Measurements from ENCODE around the gene SHF. TPM values are rescaled to one million over a fixed set of nuclear protein-coding genes. Genes with fewer than 3 reads are reported as not detected.
A peak's percentile ranks its signal among the peaks of the same experiment; 100 is the strongest.
"Not testable (repeated sequence)": the region's sequence is repeated elsewhere in the genome, so short reads cannot be mapped to it uniquely, and the experiment has no call there.

SHF gene
- total RNA-seq, 1 experiment from 2014 or later: 21.7 TPM

- no peaks in the 10 kb centered on the region for H3K9me3 Mint-ChIP-seq
- no peak overlapping the region for H3K4ac ChIP-seq (ENCODE audit: low read depth, low read length)
- H3K56ac ChIP-seq (ENCODE audit: insufficient read length, low read depth, low read length): no peak overlapping the region
- no peaks in the 10 kb centered on the region for H3K79me1 ChIP-seq (ENCODE audit: insufficient read depth, low read depth, low read length, poor library complexity, severe bottlenecking)
- H3K4me3 Mint-ChIP-seq: peak overlapping the region; percentile 43 to 66; a peak in 4 of 5 replicates
- peak; percentile 60 for DNase-seq
- H3K4me1 ChIP-seq (ENCODE audit: insufficient read depth, low read length): no peaks in the 10 kb centered on the region; the same call in 1 of the 2 replicates
- H3K27me3 Mint-ChIP-seq (ENCODE audit: low read depth): peaks cover 60% of the 10 kb centered on the region
- peaks cover 46% of the 10 kb centered on the region for H3K27me3 ChIP-seq (ENCODE audit: insufficient read depth, low read length)
- H2BK20ac ChIP-seq (ENCODE audit: low read depth, low read length, poor library complexity, severe bottlenecking): no peak overlapping the region
- H3K79me2 ChIP-seq (ENCODE audit: insufficient read depth, low read length): no peaks in the 10 kb centered on the region
- no peak overlapping the region for H4K8ac ChIP-seq (replicated peaks; ENCODE audit: insufficient read length, low read depth, low read length)
- H3K23me2 ChIP-seq (ENCODE audit: insufficient read length, low read depth, low read length, poor library complexity, severe bottlenecking): no peaks in the 10 kb centered on the region
- no peak overlapping the region for H2AK5ac ChIP-seq (ENCODE audit: insufficient read length, low read length)
- no peak overlapping the region for H4K91ac ChIP-seq (ENCODE audit: insufficient read length, low read depth, low read length)
- no peak overlapping the region for H2AFZ ChIP-seq (ENCODE audit: low read length)
- H3K36me3 Mint-ChIP-seq (ENCODE audit: insufficient read depth in 1 of 3, low read depth in 3 of 3): peaks cover 0 to 1% (median 0%) of the 10 kb centered on the region in 3 experiments; a peak in 1 of 7 replicates
- no peaks in the 10 kb centered on the region for H3K9me3 ChIP-seq (ENCODE audit: control insufficient read depth, low read depth, low read length)
- no peak overlapping the region for H2BK120ac ChIP-seq (ENCODE audit: low read depth, low read length, poor library complexity, severe bottlenecking)
- no peak overlapping the region for H3T11ph ChIP-seq (ENCODE audit: low read length)
- no CpG with 5 or more reads among the region's 10 CpGs for WGBS (ENCODE audit: extremely low coverage, insufficient read length, low lambda C conversion rate)
- H4K20me1 ChIP-seq (ENCODE audit: control insufficient read depth, insufficient read depth, insufficient read length): no peaks in the 10 kb centered on the region
- peak; percentile 56 for TF ChIP-seq CTCF (conservative IDR thresholded peaks at IDR 0.05)
- H3K14ac ChIP-seq (ENCODE audit: insufficient read depth, low read length): no peak overlapping the region
- no peak overlapping the region for H2BK12ac ChIP-seq (ENCODE audit: insufficient read length, low read depth, low read length)
- no peak overlapping the region for H2BK5ac ChIP-seq (ENCODE audit: insufficient read length, low read length)
- H3K4me1 Mint-ChIP-seq: peaks cover 7 to 11% of the 10 kb centered on the region in 2 experiments; a peak in 3 of 4 replicates
- H3K27ac ChIP-seq (ENCODE audit: insufficient read length, low read depth, low read length): no peak overlapping the region
- H3K9ac ChIP-seq (ENCODE audit: extremely low read depth, insufficient read length, low read length): no peak overlapping the region
- peak overlapping the region; percentile 50 for H3K4me2 ChIP-seq (ENCODE audit: insufficient read depth, insufficient read length, low read length)
- H3K18ac ChIP-seq (ENCODE audit: insufficient read length, low read depth, low read length): no peak overlapping the region
- no peak overlapping the region for H2BK15ac ChIP-seq (ENCODE audit: low read depth, low read length)
- no peak overlapping the region for H3K27ac Mint-ChIP-seq
- H3K23ac ChIP-seq (ENCODE audit: insufficient read length, low read depth, low read length): no peak overlapping the region
- no peak overlapping the region for H4K5ac ChIP-seq (ENCODE audit: insufficient read length, low read depth, low read length)
Measured at GRCh38 chr15:45136378-45136764, 51.4 kb downstream of the SHF start.

- not testable (repeated sequence) for H4K8ac ChIP-seq (replicated peaks; ENCODE audit: insufficient read length, low read depth, low read length)
- no CpG with 5 or more reads among the region's 37 CpGs for WGBS (ENCODE audit: extremely low coverage, insufficient read length, low lambda C conversion rate)
Measured at GRCh38 chr15:45135705-45136377, 51.9 kb downstream of the SHF start.

More at GRCh38 chr15:45135705-45136377, 51.9 kb downstream of the SHF start:
- not testable (repeated sequence) for H2AK5ac ChIP-seq (ENCODE audit: insufficient read length, low read length); H2AFZ ChIP-seq (ENCODE audit: low read length); H2BK15ac ChIP-seq (ENCODE audit: low read depth, low read length); H3K27ac Mint-ChIP-seq; H3T11ph ChIP-seq (ENCODE audit: low read length); H3K79me1 ChIP-seq (ENCODE audit: insufficient read depth, low read depth, low read length, poor library complexity, severe bottlenecking); H2BK20ac ChIP-seq (ENCODE audit: low read depth, low read length, poor library complexity, severe bottlenecking); H3K36me3 Mint-ChIP-seq (ENCODE audit: insufficient read depth in 1 of 3, low read depth in 3 of 3); H3K23me2 ChIP-seq (ENCODE audit: insufficient read length, low read depth, low read length, poor library complexity, severe bottlenecking); H3K9me3 ChIP-seq (ENCODE audit: control insufficient read depth, low read depth, low read length); H3K23ac ChIP-seq (ENCODE audit: insufficient read length, low read depth, low read length); H3K9ac ChIP-seq (ENCODE audit: extremely low read depth, insufficient read length, low read length); H3K14ac ChIP-seq (ENCODE audit: insufficient read depth, low read length); H3K79me2 ChIP-seq (ENCODE audit: insufficient read depth, low read length); H4K20me1 ChIP-seq (ENCODE audit: control insufficient read depth, insufficient read depth, insufficient read length); H2BK120ac ChIP-seq (ENCODE audit: low read depth, low read length, poor library complexity, severe bottlenecking); DNase-seq; H2BK5ac ChIP-seq (ENCODE audit: insufficient read length, low read length); H3K56ac ChIP-seq (ENCODE audit: insufficient read length, low read depth, low read length); H4K5ac ChIP-seq (ENCODE audit: insufficient read length, low read depth, low read length); H3K4ac ChIP-seq (ENCODE audit: low read depth, low read length); H2BK12ac ChIP-seq (ENCODE audit: insufficient read length, low read depth, low read length); H3K9me3 Mint-ChIP-seq; H3K18ac ChIP-seq (ENCODE audit: insufficient read length, low read depth, low read length); H3K4me1 ChIP-seq (ENCODE audit: insufficient read depth, low read length); H3K27ac ChIP-seq (ENCODE audit: insufficient read length, low read depth, low read length); H4K91ac ChIP-seq (ENCODE audit: insufficient read length, low read depth, low read length)
- H3K4me1 Mint-ChIP-seq: peaks cover 7 to 11% of the 10 kb centered on the region in 2 experiments; a peak in 3 of 4 replicates
- peak overlapping the region; percentile 43 to 66; a peak in 3 of 5 replicates for H3K4me3 Mint-ChIP-seq
- H3K27me3 ChIP-seq (ENCODE audit: insufficient read depth, low read length): peaks cover 51% of the 10 kb centered on the region
- peaks cover 64% of the 10 kb centered on the region for H3K27me3 Mint-ChIP-seq (ENCODE audit: low read depth)
- peak overlapping the region; percentile 50 for H3K4me2 ChIP-seq (ENCODE audit: insufficient read depth, insufficient read length, low read length)
